ENCODE results near the gene PRR35.

GRCh38 chr16:518858-519257 lies 41.3 kb upstream of the PRR35 start:
- TF ChIP-seq SIN3A (IDR thresholded peaks at IDR 0.05; ENCODE audit: borderline replicate concordance, insufficient read depth, low read length): no peak
- TF ChIP-seq TAF1 (IDR thresholded peaks at IDR 0.05; ENCODE audit: borderline replicate concordance, insufficient read depth, low read length): no peak
- TF ChIP-seq, protein P1, sequence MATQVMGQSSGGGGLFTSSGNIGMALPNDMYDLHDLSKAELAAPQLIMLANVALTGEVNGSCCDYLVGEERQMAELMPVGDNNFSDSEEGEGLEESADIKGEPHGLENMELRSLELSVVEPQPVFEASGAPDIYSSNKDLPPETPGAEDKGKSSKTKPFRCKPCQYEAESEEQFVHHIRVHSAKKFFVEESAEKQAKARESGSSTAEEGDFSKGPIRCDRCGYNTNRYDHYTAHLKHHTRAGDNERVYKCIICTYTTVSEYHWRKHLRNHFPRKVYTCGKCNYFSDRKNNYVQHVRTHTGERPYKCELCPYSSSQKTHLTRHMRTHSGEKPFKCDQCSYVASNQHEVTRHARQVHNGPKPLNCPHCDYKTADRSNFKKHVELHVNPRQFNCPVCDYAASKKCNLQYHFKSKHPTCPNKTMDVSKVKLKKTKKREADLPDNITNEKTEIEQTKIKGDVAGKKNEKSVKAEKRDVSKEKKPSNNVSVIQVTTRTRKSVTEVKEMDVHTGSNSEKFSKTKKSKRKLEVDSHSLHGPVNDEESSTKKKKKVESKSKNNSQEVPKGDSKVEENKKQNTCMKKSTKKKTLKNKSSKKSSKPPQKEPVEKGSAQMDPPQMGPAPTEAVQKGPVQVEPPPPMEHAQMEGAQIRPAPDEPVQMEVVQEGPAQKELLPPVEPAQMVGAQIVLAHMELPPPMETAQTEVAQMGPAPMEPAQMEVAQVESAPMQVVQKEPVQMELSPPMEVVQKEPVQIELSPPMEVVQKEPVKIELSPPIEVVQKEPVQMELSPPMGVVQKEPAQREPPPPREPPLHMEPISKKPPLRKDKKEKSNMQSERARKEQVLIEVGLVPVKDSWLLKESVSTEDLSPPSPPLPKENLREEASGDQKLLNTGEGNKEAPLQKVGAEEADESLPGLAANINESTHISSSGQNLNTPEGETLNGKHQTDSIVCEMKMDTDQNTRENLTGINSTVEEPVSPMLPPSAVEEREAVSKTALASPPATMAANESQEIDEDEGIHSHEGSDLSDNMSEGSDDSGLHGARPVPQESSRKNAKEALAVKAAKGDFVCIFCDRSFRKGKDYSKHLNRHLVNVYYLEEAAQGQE (IDR thresholded peaks at IDR 0.05; ENCODE audit: insufficient read depth in 1 of 2, low read depth in 2 of 2, low read length in 2 of 2): no peak
